Transverse colon (tissue), 4 donors: Measurements from ENCODE around the gene N4BP2L2.

Source experiments
- CTCF ChIP-seq, 5 experiments: fragments of 200-600 bp in 3 of 5; fragments of 450-650 bp in 2 of 5; sonication (generic) in 3 of 5; IDR thresholded peaks; 1 replicate in 2 of 5; 2 replicates in 3 of 5; pipeline ENCODE4 v1.5.1; 2016 to 2017; ENCODE audit warnings: antibody characterized with exemption in 5 of 5, inconsistent platforms in 3 of 5, mild to moderate bottlenecking in 2 of 5, moderate library complexity in 1 of 5
- EP300 ChIP-seq: sonication (generic); formaldehyde crosslinking; IDR thresholded peaks from one replicate; pipeline ENCODE4 v1.6.1; 2017; ENCODE audit warnings: antibody characterized with exemption, low read depth
- POLR2A ChIP-seq: fragments of 450-650 bp; IDR thresholded peaks from one replicate; pipeline ENCODE4 v1.6.1; 2016; ENCODE audit warnings: antibody characterized with exemption, mild to moderate bottlenecking, moderate library complexity
- POLR2AphosphoS5 ChIP-seq, 3 donors: sonication (generic); formaldehyde crosslinking; IDR thresholded peaks; one replicate each; pipeline ENCODE4 v1.6.1; 2016; ENCODE audit warnings: antibody characterized with exemption in 3 of 3

- no peak for TF ChIP-seq CTCF (IDR thresholded peaks at IDR 0.05)
- TF ChIP-seq POLR2AphosphoS5 (IDR thresholded peaks at IDR 0.05), result no peak
- TF ChIP-seq POLR2A, result no peak
- TF ChIP-seq EP300, result no peak
Observed at GRCh38 chr13:32497589-32497988, 41.0 kb downstream of the N4BP2L2 start.
